ENCODE measurements around the gene VWA3B. TPM values are rescaled to one million over a fixed set of nuclear protein-coding genes. Genes with fewer than 3 reads are reported as not detected.

The VWA3B gene
- total and polyA plus RNA-seq, 2 donors (not counting 3 experiments of a cell fraction or from before 2014, with no cell fraction given), result not detected

DNA sequence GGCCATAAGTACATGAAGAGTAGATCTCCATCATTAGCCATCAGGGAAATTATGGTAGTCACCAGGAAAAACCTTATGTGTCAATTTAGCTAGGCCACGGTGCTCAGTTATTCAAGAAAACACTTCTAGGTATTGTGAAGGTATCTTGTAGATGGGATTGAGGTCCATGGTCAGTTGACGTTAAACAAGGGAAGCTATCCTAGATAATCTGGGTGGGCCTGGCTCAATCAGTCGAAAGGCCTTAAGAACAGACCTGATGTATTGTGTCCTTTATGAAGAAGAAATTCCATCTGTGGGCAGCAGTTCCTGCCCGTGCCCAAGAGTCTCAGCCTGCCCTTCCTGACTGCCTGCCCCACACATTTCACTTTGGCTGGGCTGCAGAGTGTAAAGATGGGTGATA is 242.6 kb downstream of the VWA3B start:
- CTCF ChIA-PET, result no interaction called here
- Histone ChIP-seq H3K79me2 (ENCODE audit: control insufficient read depth, insufficient read depth, low read length) (no peaks in the 10 kb centered on the region), H2AFZ (ENCODE audit: low read depth, low read length) (no peak overlapping the region), H4K20me1 (replicated peaks; ENCODE audit: control insufficient read depth, extremely low read depth, insufficient read depth, low read length) (no peaks in the 10 kb centered on the region), H3K36me3 (ENCODE audit: control insufficient read depth in 2 of 2, extremely low read depth in 1 of 2, insufficient read depth in 2 of 2, low read length in 2 of 2) (no peaks in the 10 kb centered on the region), H3K27ac (ENCODE audit: insufficient read depth, low read depth, low read length) (no peak overlapping the region), H3K4me1 (ENCODE audit: control insufficient read depth, extremely low read depth, insufficient read depth, low read length) (no peaks in the 10 kb centered on the region), H3K9me1 (replicated peaks; ENCODE audit: control insufficient read depth, extremely low read depth, insufficient read depth, low read length) (no peaks in the 10 kb centered on the region), H3K9ac (replicated peaks; ENCODE audit: extremely low read depth, insufficient read depth, low read length) (no peak overlapping the region), H3K4me2 (ENCODE audit: insufficient read depth, low read length) (no peak overlapping the region), H3K9me3 (replicated peaks; ENCODE audit: control insufficient read depth, insufficient read depth, low read length) (no peaks in the 10 kb centered on the region), H3K27me3 (ENCODE audit: control insufficient read depth in 2 of 2, insufficient read depth in 2 of 2, low read length in 2 of 2) (no peaks in the 10 kb centered on the region), H3K4me3 (replicated peaks in 1 of 3; ENCODE audit: insufficient read depth in 1 of 3, low read depth in 1 of 3, low read length in 3 of 3) (no peak overlapping the region)
- TF ChIP-seq EZH2 (IDR thresholded peaks at IDR 0.05; ENCODE audit: borderline replicate concordance, low read depth, low read length, severe bottlenecking) (no peak), FOS (IDR thresholded peaks at IDR 0.05; ENCODE audit: borderline replicate concordance, insufficient read depth, low read length) (no peak), JUN (IDR thresholded peaks at IDR 0.05; ENCODE audit: borderline replicate concordance, insufficient read depth, insufficient read length, low read depth) (no peak), POLR2AphosphoS5 (IDR thresholded peaks at IDR 0.05; ENCODE audit: insufficient read depth, low read depth, low read length) (no peak)
- TF ChIP-seq, protein P1, sequence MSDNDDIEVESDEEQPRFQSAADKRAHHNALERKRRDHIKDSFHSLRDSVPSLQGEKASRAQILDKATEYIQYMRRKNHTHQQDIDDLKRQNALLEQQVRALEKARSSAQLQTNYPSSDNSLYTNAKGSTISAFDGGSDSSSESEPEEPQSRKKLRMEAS (IDR thresholded peaks at IDR 0.05; ENCODE audit: insufficient read depth, insufficient read length), result no peak
- intact Hi-C loops (cut with micrococcal nuclease) (no loop called here), dilution Hi-C loops (cut with MboI; ENCODE audit: extremely low pct_ligation_motif_present, low sequenced_read_pairs) (loop anchor here (25.0 kb wide), 1 partner anchor 167 kb away; no protein-coding TSS in a partner anchor)
- no peak for FAIRE-seq
- DNase-seq (ENCODE audit: low read depth, low spot score), result no peak
- POLR2A ChIA-PET, result no interaction called here
- no TSS peak for BruUV-seq (replicated peaks)

- Histone ChIP-seq H2AFZ (ENCODE audit: low read depth, low read length) (no peak overlapping the region), H3K9ac (replicated peaks; ENCODE audit: extremely low read depth, insufficient read depth, low read length) (no peak overlapping the region), H3K4me3 (replicated peaks in 1 of 3; ENCODE audit: insufficient read depth in 1 of 3, low read depth in 1 of 3, low read length in 3 of 3) (no peak overlapping the region), H3K27ac (ENCODE audit: insufficient read depth, low read depth, low read length) (no peak overlapping the region), H3K9me3 (replicated peaks; ENCODE audit: control insufficient read depth, insufficient read depth, low read length) (no peaks in the 10 kb centered on the region), H3K4me1 (ENCODE audit: control insufficient read depth, extremely low read depth, insufficient read depth, low read length) (no peaks in the 10 kb centered on the region), H3K9me1 (replicated peaks; ENCODE audit: control insufficient read depth, extremely low read depth, insufficient read depth, low read length) (no peaks in the 10 kb centered on the region), H4K20me1 (replicated peaks; ENCODE audit: control insufficient read depth, extremely low read depth, insufficient read depth, low read length) (no peaks in the 10 kb centered on the region), H3K36me3 (ENCODE audit: control insufficient read depth in 2 of 2, extremely low read depth in 1 of 2, insufficient read depth in 2 of 2, low read length in 2 of 2) (no peaks in the 10 kb centered on the region), H3K27me3 (ENCODE audit: control insufficient read depth in 2 of 2, insufficient read depth in 2 of 2, low read length in 2 of 2) (no peaks in the 10 kb centered on the region), H3K79me2 (ENCODE audit: control insufficient read depth, insufficient read depth, low read length) (no peaks in the 10 kb centered on the region), H3K4me2 (ENCODE audit: insufficient read depth, low read length) (no peak overlapping the region)
- FAIRE-seq (no peak), DNase-seq (ENCODE audit: low read depth, low spot score) (no peak)
- BruUV-seq (replicated peaks), result no TSS peak
- POLR2A ChIA-PET, result no interaction called here
- TF ChIP-seq MYC (IDR thresholded peaks at IDR 0.05; ENCODE audit: low read depth, low read length), result no peak
- TF ChIP-seq POLR2AphosphoS5 (IDR thresholded peaks at IDR 0.05; ENCODE audit: insufficient read depth, low read depth, low read length), result no peak
- TF ChIP-seq JUN (IDR thresholded peaks at IDR 0.05; ENCODE audit: borderline replicate concordance, insufficient read depth, insufficient read length, low read depth), result no peak
- no peak for TF ChIP-seq GATA2 (IDR thresholded peaks at IDR 0.05; ENCODE audit: insufficient read depth, insufficient read length, low read depth, low read length)
- TF ChIP-seq FOS (IDR thresholded peaks at IDR 0.05; ENCODE audit: borderline replicate concordance, insufficient read depth, low read length), result no peak
- TF ChIP-seq CTCF (IDR thresholded peaks at IDR 0.05; ENCODE audit: extremely low read depth in 1 of 2, insufficient read depth in 1 of 2, low read depth in 1 of 2, low read length in 2 of 2), result no peak
- TF ChIP-seq, protein P1 (IDR thresholded peaks at IDR 0.05; ENCODE audit: insufficient read depth, insufficient read length), result no peak
- TF ChIP-seq POLR2A (IDR thresholded peaks at IDR 0.05; ENCODE audit: low read depth, low read length), result no peak
- intact Hi-C loops (cut with micrococcal nuclease) (no loop called here), dilution Hi-C loops (cut with MboI; ENCODE audit: extremely low pct_ligation_motif_present, low sequenced_read_pairs) (loop anchor here (25.0 kb wide), 1 partner anchor 171 kb away; no protein-coding TSS in a partner anchor)
- CTCF ChIA-PET, result no interaction called here
These were observed 246.0 kb downstream of the VWA3B start for GRCh38 chr2:98332989-98333388.

All from endothelial cell of umbilical vein (primary cell).